PFSK-1 (cell line): ENCODE measurements around the gene RPL31.

ENCODE experiments used
- FOXP2 ChIP-seq: optimal IDR thresholded peaks from 2 replicates; pipeline ENCODE3; 2011; ENCODE audit warnings: borderline replicate concordance, control low read depth, inconsistent platforms; ENCODE audit not compliant: insufficient read depth; ENCODE audit errors: extremely low read length, extremely low read depth
- POLR2AphosphoS5 ChIP-seq: IDR thresholded peaks from 2 replicates; pipeline ENCODE4 v1.6.1; 2012; ENCODE audit warnings: low read depth, mild to moderate bottlenecking, control low read depth, low read length, moderate library complexity
- REST ChIP-seq, 2 experiments: IDR thresholded peaks; 2 replicates each; pipeline versions ENCODE4 v1.6.1 to v1.8.0; 2011 to 2012; ENCODE audit warnings: low read depth in 2 of 2, low read length in 2 of 2, control low read depth in 1 of 2, inconsistent platforms in 1 of 2, mild to moderate bottlenecking in 1 of 2, moderate library complexity in 1 of 2; ENCODE audit not compliant: insufficient read depth in 1 of 2
- SIN3A ChIP-seq: IDR thresholded peaks from 2 replicates; pipeline ENCODE4 v1.6.1; 2012; ENCODE audit warnings: mild to moderate bottlenecking, low read length, moderate library complexity, borderline replicate concordance; ENCODE audit not compliant: insufficient read depth
- TAF1 ChIP-seq: IDR thresholded peaks from 2 replicates; pipeline ENCODE4 v1.6.1; 2012; ENCODE audit warnings: low read length, control low read depth, borderline replicate concordance; ENCODE audit not compliant: insufficient read depth

The RPL31 gene

GRCh38 chr2:101017371-101017770 lies 15.3 kb downstream of the RPL31 start:
- TF ChIP-seq SIN3A = no peak
- TF ChIP-seq FOXP2 = no peak
- no peak for TF ChIP-seq POLR2AphosphoS5
- no peak for TF ChIP-seq REST (IDR thresholded peaks at IDR 0.05; ENCODE audit: insufficient read depth in 1 of 2, low read depth in 2 of 2, low read length in 2 of 2)
- no peak for TF ChIP-seq TAF1

GRCh38 chr2:101018934-101019333 lies 16.8 kb downstream of the RPL31 start:
- TF ChIP-seq FOXP2 (no peak), POLR2AphosphoS5 (no peak), REST (IDR thresholded peaks at IDR 0.05; ENCODE audit: insufficient read depth in 1 of 2, low read depth in 2 of 2, low read length in 2 of 2) (no peak), TAF1 (no peak), SIN3A (no peak)

- TF ChIP-seq TAF1 (no peak), POLR2AphosphoS5 (no peak), FOXP2 (no peak), SIN3A (no peak), REST (IDR thresholded peaks at IDR 0.05; ENCODE audit: insufficient read depth in 1 of 2, low read depth in 2 of 2, low read length in 2 of 2) (no peak)
These were observed 20.1 kb downstream of the RPL31 start for GRCh38 chr2:101022221-101022620.

GRCh38 chr2:101023327-101024107 lies 21.4 kb downstream of the RPL31 start:
- TF ChIP-seq REST (IDR thresholded peaks at IDR 0.05; ENCODE audit: insufficient read depth in 1 of 2, low read depth in 2 of 2, low read length in 2 of 2) = no peak
- TF ChIP-seq POLR2AphosphoS5 = no peak
- no peak for TF ChIP-seq SIN3A
- no peak for TF ChIP-seq FOXP2
- TF ChIP-seq TAF1 = no peak
